ENCODE data around the gene CEP250.
A peak's percentile ranks its signal among the peaks of the same experiment; 100 is the strongest.
"Not testable (repeated sequence)": the region's sequence is repeated elsewhere in the genome, so short reads cannot be mapped to it uniquely, and the experiment has no call there.

The CEP250 gene

DNA sequence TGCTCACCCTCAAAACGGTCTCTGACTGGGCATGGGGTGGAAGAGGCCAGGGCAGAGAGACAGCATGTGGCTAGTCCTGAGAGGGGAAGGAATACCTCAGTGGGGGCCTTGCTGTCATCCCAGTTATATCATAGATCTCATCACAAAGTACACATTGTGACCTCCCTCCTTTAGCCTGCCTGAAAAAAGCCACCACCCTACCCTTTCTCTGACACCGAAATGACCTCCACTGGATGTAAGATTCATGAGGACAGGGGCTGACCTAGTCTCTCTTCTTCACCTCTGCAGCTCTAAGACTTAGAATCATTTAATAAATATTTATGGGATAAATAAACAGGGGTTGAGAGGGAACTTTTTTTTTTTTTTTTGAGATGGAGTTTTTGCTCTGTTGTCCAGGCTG lies 74.2 kb downstream of the CEP250 start, which contains the start of gene C20orf173:
Gene C20orf173, minus strand, starts transcription at position 101 of the 400 bp plus-strand sequence. CDS start 279 bp downstream, outside the sequence.
- no peak for DNase-seq (ENCODE audit: low spot score)

DNA sequence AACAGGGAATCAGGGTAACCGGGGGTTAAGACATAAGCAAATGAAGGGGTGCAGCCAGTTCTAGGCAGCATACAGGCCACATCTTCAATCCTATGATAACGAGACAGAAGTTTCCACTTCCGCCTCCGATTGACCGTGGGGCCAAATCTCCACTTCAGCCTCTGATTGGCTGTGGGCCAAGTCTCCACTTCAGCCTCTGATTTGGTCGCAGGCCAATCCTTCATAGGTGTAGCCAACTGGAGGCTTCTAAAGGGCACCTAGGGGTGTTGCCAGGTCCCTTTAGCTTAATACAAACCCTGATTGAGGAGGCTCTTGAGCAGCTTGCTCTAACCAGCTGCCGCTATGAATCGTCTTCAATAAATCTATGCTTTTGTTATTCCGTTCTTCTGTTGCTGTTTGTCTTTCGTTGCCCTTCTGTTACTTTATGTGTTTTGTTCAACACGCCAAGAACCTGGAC lies 84.4 kb downstream of the CEP250 start:
- DNase-seq (ENCODE audit: low spot score), result no peak

DNA sequence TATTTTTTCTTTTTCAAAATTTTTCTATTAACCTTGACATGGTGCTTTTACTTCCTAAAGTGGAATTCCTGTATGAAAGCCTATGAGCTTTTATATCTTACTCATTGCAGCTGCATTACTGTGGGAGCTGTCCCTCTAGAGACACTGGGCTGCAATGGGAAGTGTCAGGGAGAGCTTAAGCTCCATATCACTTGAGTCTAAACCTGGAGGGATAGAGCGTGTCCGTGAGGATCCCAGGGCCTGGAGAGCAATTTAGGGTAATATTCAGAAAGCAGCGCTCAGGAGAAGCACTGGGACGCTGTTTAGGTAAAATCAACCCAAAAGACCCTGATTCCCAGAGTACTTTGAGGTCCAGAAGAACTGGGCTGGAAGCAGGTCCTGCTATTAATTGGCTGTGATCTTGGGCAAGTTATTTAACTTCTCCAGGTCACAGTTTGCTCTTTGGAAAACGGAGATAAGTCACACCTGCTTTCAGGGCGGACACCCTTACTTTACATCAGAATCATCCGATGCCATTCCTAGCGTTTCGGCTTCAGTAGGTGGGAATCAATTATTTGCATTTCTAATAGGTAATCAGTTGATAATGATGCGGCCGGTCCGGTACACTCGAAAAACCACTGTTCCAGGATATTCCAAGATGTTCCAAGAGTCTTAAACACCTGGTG lies 85.9 kb downstream of the CEP250 start:
- DNase-seq (ENCODE audit: low spot score), result no peak

DNA sequence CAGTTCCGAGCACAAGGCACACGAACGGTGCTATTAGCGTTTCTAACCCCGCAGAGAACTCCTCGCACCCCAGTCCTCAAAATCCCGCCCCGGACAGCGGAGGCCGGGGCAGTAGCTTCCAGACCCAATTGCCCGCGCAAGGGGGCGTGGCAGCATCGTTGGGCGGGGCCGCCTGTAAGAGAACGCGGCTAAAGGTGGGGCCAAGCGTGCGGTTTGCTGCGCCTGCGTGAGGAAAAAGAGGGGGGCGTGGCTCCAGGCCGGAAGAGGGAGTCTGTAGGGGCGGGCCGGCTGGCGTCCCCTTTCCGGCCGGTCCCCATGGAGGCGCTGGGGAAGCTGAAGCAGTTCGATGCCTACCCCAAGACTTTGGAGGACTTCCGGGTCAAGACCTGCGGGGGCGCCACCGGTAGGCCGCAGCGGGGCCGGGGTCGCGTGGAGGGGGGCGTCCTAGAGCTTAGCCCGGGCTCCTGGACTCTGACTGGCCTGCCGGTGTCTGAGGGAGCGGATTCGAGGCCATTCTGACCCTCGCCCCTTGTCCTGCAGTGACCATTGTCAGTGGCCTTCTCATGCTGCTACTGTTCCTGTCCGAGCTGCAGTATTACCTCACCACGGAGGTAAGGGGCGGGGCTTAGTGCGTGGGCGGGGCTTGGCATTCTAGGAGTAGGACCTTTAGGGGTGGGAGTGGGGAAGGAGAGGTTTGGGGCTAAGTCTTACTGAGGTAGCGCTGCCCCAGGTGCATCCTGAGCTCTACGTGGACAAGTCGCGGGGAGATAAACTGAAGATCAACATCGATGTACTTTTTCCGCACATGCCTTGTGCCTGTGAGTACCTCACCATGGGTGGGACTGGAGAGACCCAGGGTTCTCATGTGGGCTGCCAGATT lies 86.6 kb downstream of the CEP250 start, which contains the start of gene ERGIC3:
Gene ERGIC3, plus strand, starts transcription at position 296 of the 880 bp plus-strand sequence. Its CDS starts 20 bp downstream, at position 316.
- peak; percentile 96 for DNase-seq (ENCODE audit: low spot score)

DNA sequence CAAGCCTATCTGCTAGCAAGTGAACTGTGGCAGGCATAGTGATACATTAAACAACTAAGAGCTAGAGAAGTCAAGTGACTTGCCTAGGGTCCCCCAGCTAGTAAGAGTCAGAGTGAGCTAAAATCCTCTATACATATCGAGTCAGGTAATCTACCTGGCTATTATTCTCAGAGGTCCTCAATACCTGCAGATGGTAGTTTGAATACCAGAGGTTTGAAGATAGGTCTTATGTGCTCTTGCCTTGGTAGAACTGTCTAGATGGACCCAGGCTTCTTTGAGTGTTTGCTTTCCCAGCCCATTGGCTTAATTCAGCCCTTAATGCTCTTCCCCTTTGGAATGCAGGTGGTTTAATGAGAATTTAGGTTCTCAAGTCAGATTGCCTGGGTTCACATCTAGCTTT lies 87.6 kb downstream of the CEP250 start:
- no peak for DNase-seq (ENCODE audit: low spot score)

DNA sequence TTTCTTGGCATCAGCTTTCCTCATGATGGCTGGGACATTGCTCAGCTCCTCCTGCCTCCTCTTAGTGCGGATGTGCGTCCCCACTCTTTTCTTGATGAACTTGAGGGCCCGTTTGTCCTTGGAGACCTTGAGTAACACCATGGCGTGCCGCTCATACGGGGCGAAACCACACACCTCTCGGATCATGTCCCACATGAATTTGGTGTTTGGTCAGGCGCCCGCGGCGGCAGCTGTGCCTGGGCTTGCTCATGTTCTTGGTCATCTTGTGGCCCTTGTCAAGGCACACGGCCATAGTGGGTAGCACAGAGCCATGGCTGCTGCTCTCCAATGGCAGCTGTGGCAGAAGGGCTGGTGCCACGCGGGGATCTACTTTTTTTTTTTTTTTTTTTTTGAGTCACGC lies 89.0 kb downstream of the CEP250 start:
- DNase-seq (ENCODE audit: low spot score), result no peak

DNA sequence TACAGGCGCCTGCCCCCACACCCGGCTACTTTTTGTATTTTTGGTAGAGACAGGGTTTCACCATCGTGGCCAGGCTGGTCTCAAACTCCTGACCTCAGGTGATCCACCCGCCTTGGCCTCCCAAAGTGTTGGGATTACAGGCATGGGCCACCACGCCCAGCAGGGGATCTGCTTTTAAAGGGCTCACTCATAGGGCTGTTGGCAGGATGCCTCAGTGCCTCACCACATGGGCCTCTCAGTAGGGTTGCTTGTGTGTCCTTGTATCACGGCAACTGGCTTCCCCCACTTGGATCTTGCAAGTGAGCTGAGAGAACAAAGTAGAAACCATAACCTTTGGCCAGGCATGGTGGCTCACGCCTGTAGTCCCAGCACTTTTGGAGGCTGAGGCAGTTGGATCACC lies 89.5 kb downstream of the CEP250 start:
- DNase-seq (ENCODE audit: low spot score), result not testable (repeated sequence)

DNA sequence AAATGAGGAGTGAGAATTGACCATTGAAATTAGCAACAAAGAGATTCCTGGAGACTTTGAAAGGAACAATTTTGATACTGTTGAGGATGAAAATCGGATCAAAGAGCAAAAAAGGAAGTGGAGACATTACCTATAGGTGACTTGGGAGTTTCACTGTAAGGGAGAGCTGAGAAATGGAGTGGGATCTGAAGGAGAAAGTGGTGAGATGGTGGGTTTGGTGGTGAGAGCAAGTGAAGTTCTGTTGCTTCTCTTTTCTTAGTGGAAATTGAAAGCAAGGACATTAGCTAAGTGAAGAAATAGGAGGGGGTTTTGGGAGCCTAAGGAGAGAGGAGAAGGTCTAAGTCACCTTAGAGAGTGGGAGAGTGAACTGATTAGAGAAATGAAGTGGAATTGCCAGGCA lies 90.7 kb downstream of the CEP250 start:
- DNase-seq (ENCODE audit: low spot score), result no peak

DNA sequence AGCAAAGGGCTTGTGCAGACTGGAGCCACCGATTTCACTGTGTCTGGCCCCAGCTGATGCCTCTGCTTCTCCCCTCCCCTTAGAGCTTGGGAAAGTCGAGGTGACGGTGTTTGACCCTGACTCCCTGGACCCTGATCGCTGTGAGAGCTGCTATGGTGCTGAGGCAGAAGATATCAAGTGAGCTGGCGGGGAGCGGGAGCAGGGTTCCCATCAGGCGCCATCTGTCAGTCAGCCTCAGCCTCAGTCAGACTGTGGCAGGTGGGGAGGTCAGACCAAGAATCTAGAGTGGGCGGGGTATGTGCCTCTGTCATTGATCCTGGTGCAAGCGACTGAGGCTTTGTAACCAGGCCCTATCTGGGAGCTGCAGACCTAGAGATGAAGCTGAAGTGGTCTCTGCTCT lies 91.9 kb downstream of the CEP250 start:
- no peak for DNase-seq (ENCODE audit: low spot score)

DNA sequence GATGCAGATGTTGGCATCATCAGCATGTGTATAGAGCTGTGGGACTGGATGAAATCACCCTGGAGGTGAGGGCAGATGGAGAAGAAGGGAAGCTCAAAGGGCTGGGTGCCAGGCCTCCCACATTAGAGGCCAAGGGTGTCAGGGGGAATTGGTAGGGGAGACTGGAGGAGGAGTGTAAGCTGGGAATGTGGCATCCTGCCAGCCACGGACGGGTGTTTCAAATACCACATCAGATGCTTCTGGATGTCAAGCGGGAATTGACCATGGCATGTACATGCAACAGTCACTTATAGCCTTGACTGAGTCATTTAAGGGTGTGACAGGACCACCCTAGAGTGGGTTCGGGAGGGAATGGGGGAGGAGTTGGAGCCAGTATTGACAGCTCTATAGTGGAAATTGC lies 96.1 kb downstream of the CEP250 start:
- DNase-seq (ENCODE audit: low spot score), result no peak

DNA sequence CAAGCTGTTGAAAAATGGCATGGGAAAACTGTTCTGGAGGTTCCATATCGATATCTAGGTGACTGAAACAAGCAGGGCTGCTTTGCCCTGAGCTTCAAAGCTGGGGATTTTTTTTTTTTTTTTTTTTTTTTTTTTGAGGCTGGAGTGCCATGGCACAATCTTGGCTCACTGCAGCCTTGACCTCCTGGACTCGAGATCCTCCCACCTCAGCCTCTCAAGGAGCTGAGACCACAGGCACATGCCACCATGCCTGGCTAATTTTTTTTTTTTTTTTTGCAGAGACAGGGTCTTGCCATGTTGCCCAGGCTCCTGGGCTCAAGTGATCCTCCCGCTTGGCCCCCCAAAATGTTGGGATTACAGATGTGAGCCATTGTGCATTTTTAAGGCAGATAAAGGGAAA lies 97.5 kb downstream of the CEP250 start:
- no peak for DNase-seq (ENCODE audit: low spot score)

DNA sequence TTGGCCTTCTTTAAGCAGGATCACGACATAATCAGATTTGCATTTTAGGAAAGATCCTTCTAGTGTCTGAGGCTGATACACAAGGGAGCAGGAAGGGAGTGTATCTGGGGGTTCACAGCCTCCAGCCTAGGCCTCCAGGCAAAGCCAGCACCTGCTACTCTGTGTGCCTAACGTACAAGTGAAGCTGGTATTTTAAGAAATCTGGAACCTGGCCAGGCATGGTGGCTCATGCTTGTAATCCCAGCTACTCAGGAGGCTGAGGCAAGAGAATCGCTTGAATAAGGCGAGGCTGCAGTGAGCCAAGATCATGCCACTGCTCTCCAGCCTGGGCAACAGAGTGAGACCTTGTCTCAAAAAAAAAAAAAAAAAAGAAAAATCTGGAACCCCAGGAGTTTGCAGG lies 100.1 kb downstream of the CEP250 start:
- not testable (repeated sequence) for DNase-seq (ENCODE audit: low spot score)

DNA sequence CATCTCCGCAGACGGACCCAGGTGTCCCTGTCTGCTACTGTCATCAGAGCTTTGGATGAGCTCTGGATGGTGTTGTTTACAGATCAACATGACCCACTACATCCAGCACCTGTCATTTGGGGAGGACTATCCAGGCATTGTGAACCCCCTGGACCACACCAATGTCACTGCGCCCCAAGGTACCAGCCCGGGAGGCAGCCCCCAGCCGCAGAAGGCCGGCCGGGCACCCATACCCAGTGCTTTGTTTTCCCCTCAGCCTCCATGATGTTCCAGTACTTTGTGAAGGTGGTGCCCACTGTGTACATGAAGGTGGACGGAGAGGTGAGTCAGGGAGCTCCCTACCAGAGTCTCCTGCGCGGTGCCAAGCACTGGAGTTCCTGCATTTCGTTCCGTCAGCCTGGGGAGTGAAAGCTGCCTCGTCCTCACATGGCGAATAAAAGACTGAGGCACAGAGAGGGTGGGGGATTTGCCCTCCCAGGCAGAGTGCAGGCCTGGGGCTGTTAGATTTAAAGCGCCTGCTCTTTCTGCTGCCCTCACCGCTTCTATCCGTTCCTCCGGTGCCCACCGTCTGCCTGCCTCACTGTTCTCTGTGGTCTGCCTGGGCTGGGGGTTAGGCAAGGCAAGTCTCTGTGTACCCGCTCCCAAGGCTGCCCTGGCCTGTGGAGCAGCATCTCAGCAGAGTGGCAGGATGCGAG lies 100.7 kb downstream of the CEP250 start:
- no peak for DNase-seq (ENCODE audit: low spot score)

DNA sequence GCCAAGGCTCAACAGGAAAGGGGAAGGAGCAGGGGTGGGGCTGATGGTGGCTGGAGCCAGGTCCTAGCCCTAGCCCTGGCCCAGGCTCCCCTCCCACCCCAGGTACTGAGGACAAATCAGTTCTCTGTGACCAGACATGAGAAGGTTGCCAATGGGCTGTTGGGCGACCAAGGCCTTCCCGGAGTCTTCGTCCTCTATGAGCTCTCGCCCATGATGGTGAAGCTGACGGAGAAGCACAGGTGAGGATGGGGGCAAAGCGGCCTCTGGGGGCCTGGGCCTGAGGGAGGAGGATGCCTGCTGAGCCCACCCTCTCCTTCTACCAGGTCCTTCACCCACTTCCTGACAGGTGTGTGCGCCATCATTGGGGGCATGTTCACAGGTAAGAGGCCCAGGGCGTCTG lies 101.5 kb downstream of the CEP250 start:
- no peak for DNase-seq (ENCODE audit: low spot score)

DNA sequence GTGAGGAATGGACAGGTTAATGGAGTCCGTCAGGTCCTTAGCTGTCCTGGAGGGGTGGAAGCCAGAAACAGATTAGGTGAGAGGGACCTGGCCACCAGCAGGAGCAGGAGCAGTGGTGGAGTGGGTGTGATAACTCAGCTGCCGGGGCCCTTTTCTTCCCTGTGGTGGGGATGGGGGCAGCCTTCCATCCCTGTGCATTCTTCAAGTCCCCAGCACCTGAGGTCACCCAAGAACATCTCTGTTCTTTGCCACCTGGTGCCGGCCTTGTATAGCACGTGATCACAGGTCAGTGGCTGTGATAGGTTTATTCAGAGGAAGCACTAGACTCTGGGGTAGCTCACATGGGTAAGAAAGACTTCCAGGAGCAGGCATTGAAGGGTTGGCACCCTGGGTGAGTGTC lies 103.1 kb downstream of the CEP250 start:
- DNase-seq (ENCODE audit: low spot score), result no peak

DNA sequence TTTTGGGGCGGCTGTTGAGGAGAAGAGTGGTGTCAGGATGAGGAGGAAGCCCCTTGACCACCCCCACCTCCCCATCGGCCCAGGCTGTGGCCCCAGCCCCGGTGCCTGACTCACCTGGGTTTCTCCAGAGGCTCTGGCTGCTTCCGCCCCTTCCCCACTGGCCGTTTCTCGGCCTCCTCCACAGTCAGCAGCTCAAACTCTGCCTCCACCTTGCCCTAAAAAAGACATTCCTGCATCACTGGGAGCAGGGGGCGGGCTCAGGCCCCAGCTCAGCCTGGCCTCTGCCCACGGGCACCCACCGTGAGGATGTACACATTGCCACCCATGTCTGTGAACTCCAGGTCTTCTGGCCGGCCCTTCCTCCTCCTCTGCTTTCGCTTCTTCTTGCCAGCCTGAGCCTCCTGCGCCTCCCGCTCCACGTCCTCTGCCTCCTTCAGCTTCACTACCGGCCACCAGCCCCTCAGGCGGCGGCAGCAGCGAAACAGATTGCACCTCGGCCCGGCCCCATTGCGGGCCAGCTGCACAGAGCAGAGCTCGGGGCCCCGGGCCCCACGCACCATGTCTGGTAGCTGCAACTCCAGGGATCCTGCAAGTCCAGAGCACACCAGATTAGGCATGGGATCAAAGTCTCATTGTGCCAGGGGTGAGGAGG lies 103.8 kb downstream of the CEP250 start:
- DNase-seq (ENCODE audit: low spot score), result no peak

DNA sequence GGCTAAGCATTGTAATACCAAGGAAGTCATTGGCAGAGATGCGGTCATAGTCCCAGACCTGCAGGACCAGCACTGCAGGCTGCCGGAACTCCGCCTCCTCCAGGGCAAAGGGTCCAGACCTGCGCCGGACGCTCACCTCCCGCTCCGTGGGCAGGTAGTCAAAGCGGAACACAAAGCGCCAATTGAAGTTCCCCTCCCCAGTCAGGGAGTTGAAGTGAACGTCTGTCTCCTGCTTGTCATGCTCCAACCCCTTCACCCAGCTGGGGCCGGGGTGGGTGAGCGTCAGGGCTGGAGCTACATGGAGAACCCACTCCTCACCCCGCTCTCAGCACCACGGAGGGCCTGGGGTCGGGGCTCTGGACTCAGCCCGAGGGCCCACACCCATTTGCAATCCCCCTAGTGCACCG lies 104.7 kb downstream of the CEP250 start:
- no peak for DNase-seq (ENCODE audit: low spot score)

DNA sequence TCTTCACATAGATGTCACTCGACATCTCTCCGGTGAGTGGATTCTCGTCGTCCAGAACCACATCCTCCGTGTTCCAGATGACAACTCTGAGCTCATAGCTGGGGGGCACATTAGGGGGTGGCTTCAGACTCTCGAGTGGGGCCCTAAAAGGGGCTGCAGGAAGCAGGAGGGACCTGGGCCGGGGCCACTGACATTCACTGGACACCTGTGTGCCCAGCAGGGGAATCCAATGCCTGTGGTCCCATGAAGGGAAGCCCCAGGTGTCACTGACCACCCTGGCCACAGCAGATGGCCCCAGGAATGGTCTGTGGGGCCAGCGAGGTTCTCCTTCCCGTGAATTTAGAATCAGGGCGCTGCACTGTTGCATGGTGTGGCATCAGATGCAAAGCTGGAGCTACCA lies 105.1 kb downstream of the CEP250 start:
- DNase-seq (ENCODE audit: low spot score), result no peak

DNA sequence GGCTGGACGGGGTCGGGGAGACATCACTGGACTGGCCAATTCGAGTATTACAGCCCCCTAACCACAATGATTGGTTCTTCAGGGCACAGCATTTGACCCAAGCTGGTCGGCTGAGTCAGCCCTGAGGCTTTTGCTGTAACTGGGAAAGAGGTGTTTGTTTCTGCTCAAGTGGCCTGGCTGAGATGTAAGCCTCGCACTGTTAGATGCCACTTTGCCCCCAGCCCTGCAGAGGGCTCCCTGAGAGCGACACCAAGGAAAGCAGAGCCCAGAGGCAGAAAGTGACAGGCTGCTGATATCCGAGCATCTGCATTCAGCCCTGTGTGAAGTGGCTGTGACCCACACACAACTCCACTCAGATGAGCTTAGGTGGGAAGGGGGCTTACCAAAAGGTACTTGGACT lies 105.9 kb downstream of the CEP250 start:
- DNase-seq (ENCODE audit: low spot score), result no peak

DNA sequence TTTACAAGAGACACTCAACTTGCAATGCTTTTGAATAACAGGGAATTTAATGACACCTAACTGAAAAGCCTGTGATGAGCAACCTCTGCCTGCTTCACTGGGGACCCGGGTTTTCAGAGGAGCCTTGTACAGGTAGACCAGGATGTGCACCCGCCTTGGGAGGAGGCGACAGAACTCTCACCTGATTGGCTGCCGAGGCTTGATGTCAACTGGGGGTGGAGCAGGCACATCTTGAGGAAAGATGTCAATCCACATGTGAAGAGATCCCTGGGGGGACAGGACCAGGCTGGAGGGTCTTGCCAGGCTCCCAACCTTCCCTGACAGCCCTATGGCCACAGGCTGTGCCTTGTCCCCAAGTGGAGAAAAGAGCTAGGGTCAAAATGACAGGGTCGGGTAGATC lies 106.3 kb downstream of the CEP250 start:
- DNase-seq (ENCODE audit: low spot score), result no peak

DNA sequence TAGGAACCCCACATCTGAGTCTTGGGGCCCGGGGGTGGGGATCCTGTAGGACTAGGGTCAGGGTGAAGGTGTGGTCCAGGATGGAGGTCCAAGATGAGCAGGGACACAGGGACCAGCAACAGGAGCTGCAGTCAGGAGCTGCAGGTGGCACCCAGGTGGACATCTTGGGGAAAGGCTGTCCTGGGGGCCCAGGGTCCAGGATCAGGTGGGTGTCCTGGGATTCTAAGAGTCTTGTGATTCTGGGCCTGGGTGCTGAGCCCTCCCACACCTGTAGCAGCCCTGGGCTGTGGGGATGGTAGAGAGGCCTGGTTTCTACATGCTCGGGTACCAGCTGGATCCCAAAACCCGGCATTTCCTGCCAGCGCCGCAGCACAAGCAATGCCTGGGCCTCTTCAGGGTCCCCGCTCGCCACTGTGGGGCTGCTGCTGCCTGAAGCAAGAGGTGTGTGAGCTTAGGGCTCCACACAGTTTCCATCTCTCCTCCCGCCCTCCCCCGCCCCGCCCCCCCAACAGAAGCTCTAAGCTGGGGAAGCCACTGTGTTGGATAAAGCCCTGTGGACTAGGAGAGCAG lies 107.2 kb downstream of the CEP250 start:
- DNase-seq (ENCODE audit: low spot score), result no peak

DNA sequence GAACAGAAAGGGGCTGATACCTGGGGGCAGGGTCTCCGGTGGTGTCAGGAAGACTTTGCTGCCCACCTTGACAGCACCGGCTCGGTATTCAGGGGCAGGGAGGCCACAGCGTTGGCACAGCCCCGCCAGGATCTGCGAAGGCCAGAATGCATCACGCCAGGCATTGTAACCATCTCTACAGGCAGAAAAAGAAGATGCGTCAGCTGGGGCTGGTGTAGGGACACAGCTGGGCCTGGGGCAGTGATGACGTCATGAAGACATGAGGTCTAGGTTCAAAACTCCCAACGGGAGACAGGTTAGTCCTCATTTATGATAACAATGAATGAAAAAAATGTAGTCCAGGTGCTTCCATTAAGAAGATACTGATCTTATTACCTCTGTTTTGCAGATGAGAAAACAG lies 108.4 kb downstream of the CEP250 start:
- no peak for DNase-seq (ENCODE audit: low spot score)

All from CD4-positive, alpha-beta T cell treated with Interleukin-6 at 100 ng/mL for 8 hours (primary cell).